ENCODE results near the gene ANOS1.
"Not testable (repeated sequence)": the region's sequence is repeated elsewhere in the genome, so short reads cannot be mapped to it uniquely, and the experiment has no call there.

ANOS1 gene

GRCh38 chrX:8627796-8628195, 104.1 kb downstream of the ANOS1 start:
- no peak for DNase-seq (ENCODE audit: low spot score)

- DNase-seq (ENCODE audit: low spot score) = no peak
Measured at GRCh38 chrX:8607326-8607725, 124.6 kb downstream of the ANOS1 start.

- DNase-seq (ENCODE audit: low spot score) = no peak
Measured at GRCh38 chrX:8604131-8604530, 127.8 kb downstream of the ANOS1 start.

- no peak for DNase-seq (ENCODE audit: low spot score)
Measured at GRCh38 chrX:8591501-8591900, 140.4 kb downstream of the ANOS1 start.

GRCh38 chrX:8586953-8587352, 145.0 kb downstream of the ANOS1 start:
- DNase-seq (ENCODE audit: low spot score) = no peak

- no peak for DNase-seq (ENCODE audit: low spot score)
Measured at GRCh38 chrX:8579602-8580001, 152.3 kb downstream of the ANOS1 start.

GRCh38 chrX:8576821-8577220, 155.1 kb downstream of the ANOS1 start:
- no peak for DNase-seq (ENCODE audit: low spot score)

- no peak for DNase-seq (ENCODE audit: low spot score)
Measured at GRCh38 chrX:8565729-8566128, 166.2 kb downstream of the ANOS1 start.

GRCh38 chrX:8548446-8548845, 183.5 kb downstream of the ANOS1 start:
- no peak for DNase-seq (ENCODE audit: low spot score)

- no peak for DNase-seq (ENCODE audit: low spot score)
Measured at GRCh38 chrX:8546715-8547114, 185.2 kb downstream of the ANOS1 start.

GRCh38 chrX:8520791-8521190, 211.1 kb downstream of the ANOS1 start:
- DNase-seq (ENCODE audit: low spot score) = no peak

GRCh38 chrX:8520178-8520577, 211.8 kb downstream of the ANOS1 start:
- DNase-seq (ENCODE audit: low spot score) = no peak

GRCh38 chrX:8504451-8504850, 227.5 kb downstream of the ANOS1 start:
- DNase-seq (ENCODE audit: low spot score) = no peak

GRCh38 chrX:8502101-8502500, 229.8 kb downstream of the ANOS1 start:
- not testable (repeated sequence) for DNase-seq (ENCODE audit: low spot score)

- no peak for DNase-seq (ENCODE audit: low spot score)
Measured at GRCh38 chrX:8500203-8500602, 231.7 kb downstream of the ANOS1 start.

GRCh38 chrX:8495036-8495435, 236.9 kb downstream of the ANOS1 start:
- DNase-seq (ENCODE audit: low spot score) = not testable (repeated sequence)

- DNase-seq (ENCODE audit: low spot score) = no peak
Measured at GRCh38 chrX:8484360-8484949, 247.5 kb downstream of the ANOS1 start.
